CD4-positive, alpha-beta T cell treated with Interleukin-10 for 1 hour (primary cell): ENCODE data around the gene ST6GALNAC5.

ENCODE experiments used
- DNase-seq: peaks from one replicate; pipeline ENCODE4 v3.0.0-alpha.2; 2020

Gene ST6GALNAC5

DNA sequence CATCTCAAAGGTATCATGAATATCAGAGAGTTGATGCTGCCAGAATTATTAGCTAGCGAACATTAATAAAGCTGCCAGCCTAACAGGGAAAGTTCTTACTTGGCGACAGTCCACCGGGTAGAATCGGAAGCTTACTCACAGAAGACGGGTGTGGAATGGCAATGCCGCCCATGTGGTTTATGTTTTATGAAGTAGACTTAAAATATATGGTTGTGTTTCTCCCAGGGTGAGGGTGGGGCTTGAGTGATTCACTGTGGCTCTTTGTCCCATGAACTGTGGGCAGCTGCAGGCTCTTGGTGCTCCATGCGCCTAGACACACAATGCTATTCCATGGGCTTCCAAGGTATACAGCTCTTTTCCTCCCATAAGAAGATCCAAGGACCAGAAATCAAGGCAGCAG, 189.2 kb downstream of the ST6GALNAC5 start:
- no peak for DNase-seq

DNA sequence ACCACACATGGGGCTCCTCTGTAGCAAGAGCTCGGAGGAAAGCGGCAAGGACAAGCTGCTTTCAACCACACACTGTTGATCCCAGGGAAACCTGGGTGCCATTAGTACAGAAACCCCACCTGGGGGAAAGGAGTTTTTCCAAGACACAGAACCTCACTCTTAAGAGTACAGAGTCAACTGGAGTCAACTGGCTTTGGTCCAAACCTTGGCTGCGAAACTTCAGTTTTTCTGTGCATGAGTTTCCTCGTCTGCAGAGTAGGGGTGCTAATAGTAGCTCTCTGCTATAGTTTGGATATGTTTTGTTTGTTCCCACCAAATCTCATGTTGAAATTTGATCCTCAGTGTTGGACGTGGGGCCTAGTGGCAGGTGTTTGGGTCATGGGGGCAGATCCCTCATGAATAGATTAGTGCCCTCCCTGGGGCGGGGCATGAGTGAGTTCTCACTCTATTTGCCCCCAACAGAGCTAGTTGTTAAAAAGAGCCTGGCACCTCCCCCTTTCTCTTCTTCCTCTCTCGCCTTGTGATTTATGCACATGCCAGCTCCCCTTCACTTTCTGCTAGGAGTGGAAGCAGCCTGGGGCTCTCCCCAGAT, 190.8 kb downstream of the ST6GALNAC5 start:
- no peak for DNase-seq

DNA sequence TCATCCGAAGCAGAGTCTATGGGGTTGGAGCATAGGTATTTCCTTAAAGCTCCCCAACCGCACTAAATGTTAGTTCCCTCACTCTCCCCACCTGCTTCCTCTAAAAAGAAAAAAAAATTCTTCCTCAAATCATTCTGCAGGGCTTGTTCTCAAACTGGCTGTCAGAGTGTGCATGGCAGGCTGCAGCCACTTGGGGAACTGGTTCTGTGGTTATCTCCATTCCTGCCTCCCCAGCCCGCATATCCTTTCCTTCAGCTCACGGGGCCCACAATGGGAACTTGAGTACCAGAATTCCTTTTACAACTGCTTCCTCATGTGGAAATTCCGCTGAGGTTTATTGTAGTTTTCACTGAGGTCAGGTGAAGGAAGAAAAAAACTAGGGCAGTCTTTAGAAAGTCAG, 192.7 kb downstream of the ST6GALNAC5 start:
- DNase-seq = no peak

DNA sequence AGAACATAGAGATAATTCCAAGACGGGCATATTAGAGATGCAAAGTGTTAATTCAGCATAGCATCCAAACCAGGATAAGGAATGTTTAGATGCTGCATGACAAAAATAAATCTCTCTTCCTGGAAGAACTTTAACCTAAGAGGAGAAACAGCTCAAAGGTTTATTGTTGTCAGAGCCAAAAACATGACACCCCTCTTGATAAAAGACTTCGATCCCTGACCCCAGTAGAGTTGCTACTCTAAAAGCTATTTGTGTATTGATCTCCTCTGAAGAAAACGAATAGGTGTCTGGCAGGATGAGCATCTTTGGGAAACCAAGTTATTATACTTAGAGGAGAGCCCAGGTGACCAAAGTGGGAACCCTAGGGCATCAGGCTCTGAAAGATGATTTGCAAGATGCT, 193.9 kb downstream of the ST6GALNAC5 start:
- DNase-seq = no peak

DNA sequence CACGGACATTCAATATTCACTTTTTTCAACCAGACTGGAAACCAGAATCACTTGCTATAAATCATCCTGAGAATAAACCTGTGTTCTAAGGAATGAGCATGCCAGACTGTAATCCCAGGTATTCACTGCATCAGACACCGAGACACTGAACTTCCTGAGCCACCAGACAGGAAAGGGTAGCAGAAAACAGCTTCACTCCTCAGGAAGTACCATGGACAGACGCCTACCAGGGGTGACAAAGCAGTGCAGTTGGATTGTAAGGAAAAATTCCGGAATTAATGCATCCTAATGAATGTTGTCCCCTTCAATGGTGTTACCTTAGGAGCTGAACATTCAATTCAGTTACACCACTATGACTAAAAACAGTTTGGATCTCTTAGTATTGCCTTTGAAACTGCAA, 195.8 kb downstream of the ST6GALNAC5 start:
- DNase-seq = no peak

DNA sequence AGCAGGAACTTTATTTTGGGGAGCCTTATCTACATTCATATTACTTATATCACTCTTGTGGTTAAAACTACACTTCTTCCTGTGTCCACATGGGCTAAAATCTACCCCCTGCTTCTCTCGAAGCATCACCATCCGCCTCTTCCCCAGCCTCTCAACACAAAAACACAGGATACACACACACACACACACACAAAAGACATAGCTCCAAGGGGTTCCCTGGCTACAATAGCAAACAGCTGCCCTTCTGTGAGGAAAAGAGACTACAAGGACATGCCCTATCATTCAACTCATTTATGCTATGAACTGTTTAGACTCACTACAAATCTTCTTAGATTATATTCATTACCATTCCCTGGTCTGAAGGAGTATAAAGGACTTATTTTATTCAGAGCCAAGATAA, 197.0 kb downstream of the ST6GALNAC5 start:
- DNase-seq = no peak

DNA sequence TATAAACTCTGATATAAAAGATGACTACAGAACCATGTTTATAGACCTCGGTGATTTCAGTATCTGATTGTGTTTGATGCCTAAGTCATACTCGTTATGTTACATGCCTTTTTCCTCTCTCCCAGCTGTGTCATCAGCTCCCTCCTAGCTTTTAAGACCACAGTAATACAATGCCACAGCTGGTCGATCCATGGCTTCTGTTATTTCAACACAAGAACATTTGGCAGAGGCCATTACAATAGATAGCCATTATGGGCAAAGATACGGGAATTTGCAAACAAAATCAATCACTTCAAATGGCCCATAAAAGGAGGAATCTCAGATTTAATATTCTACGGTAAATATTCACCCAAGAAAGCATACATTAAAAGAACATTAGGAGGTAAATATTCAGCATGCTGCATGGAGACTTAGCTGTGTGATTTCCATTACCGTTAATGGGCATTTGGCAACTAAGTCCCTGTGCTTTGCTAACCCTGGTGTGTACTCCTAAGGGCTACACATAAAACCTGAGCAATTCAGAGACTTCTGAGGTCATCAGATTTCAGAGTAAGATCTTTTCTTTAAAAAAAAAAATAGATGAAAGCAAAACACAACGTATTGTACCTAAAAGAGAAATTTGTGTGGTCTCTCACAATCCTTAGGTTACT, 198.5 kb downstream of the ST6GALNAC5 start:
- DNase-seq = no peak

DNA sequence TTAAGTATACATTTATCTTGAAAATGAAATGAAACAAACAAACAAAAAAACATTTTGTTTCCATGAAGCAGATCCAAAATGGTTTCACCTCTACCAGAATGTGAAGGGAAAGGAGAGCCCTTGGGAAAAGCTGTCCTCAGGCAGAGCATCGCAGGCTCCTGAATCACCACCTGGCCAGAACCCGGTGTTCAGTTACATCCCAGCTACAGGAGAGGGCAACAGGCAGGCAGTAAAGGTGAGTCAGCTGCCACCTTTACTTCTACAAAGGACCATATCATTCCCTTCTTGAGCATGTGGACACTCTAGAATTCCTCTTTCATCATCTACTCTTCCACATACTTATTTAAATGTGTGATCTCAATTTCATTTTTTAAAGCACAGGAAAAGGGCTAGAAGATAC, 200.7 kb downstream of the ST6GALNAC5 start:
- no peak for DNase-seq

DNA sequence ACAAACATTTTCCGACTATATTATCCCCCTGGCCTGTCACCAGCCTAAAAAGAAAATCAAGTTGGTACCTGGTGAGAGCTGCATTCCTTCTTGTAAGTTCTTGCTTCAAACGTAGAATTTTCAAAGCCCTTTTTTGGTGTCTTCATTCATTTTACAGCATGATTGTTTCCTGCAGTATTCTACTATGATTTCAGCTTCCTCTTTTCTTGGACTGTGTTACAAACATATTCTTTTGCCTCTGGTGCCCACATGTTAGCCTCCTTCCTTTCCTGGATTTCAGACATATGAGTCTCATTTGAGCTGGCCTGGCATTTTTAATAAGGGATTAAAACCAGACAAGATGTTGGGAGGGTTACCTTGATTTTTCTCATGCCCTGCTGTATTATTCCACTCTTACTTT, 209.5 kb downstream of the ST6GALNAC5 start:
- no peak for DNase-seq

DNA sequence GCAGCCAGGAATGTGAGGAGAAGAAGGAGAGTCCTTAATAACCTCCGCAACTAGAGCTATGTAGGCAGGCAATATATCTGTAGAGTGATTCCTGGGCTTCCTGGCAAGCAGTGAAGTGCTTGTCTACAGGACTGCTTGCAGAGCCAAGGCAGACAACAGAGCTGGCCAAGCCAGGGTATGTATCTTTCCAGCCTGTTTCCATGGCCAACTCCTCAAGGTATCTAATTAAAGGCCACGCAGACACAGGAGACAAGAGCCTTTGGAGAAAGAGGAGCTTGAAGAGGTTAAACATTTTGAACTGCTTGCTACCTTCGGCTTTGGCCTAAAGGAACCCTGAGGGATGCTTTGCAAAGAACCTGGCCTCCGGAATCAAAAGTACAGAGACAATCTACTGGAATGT, 214.6 kb downstream of the ST6GALNAC5 start:
- DNase-seq = no peak

DNA sequence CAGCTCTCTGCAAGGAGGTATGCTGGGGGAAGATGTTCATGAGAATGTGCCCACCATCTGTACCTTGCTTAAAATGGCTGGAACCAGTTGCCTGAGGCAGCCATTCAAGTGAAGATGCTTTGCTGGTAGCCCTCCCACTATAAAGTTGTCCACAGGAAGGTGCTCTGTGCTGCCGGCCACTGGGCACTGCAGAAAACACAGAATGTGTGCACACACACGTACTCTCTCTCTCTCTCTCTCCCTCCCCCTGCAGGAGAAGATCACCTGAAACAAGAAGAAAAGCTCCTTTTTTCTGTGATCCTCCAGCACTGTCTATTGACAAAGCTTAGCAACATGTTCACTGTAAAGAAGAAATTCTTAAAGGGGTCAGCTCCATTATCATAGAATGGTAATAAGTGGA, 217.2 kb downstream of the ST6GALNAC5 start:
- no peak for DNase-seq

DNA sequence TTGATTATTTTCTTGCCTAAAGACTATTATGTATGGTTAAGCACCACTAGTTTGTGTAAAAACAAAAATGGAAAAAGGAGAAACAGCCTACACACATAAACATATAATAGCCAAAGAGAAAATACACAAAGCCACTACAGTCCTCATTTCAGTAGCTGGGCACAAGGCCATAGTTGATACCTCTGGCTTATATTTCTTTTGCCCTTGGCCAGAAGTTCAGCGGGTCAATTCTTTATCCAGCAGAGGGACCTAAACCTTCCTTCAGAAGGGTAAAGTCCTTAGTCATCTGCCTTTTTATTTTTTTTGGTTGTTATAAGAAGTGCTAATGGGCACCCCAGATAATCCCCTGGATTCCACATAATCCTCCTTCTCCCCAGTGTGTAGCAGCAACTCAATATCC, 217.8 kb downstream of the ST6GALNAC5 start:
- no peak for DNase-seq

DNA sequence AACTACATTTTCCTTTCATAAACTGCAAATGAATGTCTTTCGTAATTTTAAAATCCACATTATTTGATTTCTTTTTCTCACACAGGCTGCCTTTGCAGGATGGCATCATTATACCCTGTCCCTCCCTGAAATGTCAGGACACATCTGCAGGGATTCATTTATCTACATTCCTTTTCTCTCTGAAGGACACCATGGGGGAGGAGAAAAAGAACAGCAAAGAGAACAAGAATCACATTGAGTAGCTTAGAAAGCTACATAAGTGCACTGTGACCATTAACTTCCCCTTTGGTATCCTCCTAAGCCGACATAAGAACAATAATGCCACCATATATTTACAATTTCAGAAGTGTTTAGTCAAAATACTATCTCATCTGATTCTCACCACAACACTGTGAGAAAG, 222.5 kb downstream of the ST6GALNAC5 start:
- no peak for DNase-seq

DNA sequence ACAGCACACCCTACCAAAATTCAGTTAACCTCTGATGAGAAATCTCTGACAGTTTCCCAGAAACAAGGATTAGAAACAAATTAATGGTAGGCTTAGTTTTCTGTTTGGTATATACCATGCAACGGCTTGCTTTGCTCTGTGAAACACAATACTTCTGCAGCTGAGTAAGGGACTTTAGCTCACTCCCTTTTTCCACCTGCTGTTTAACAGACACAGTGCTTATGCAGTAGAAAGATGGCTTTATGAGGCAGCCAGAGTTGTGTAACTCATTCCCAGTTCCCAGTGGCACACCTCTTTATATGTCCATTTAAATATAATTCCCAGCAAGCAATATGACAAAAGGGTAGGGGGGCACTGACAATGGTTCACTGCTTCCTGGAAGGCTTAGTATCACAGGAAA, 228.0 kb downstream of the ST6GALNAC5 start:
- DNase-seq = no peak

DNA sequence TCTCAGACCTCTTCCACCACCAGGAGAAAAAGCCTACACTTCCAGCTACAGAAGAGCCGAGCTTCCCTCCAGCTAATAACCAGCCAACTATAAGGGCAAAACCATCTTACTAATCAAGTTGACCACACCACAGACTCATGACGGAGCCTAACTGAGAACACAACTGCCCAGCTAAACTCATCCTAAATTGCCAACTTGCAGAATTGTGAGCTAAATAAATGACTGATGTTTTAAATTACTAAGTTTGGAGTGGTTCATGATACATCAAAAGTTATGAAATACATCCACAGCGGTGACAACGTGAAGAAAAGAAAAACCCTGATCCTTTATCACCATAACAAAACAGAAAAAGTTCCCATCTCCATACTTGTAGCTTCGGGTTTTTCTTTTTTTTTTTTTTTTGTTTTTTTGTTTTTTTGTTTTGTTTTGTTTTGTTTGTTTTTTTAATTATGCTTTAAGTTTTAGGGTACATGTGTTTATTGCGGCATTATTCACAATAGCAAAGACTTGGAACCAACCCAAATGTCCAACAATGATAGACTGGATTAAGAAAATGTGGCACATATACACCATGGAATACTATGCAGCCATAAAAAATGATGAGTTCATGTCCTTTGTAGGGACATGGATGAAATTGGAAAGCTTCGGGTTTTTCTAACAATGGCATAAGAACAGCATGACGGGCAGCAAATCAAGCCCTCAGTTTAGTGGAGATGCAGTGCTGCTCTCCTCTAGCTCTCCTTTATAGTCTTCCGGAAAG, 229.4 kb downstream of the ST6GALNAC5 start:
- DNase-seq = no peak

DNA sequence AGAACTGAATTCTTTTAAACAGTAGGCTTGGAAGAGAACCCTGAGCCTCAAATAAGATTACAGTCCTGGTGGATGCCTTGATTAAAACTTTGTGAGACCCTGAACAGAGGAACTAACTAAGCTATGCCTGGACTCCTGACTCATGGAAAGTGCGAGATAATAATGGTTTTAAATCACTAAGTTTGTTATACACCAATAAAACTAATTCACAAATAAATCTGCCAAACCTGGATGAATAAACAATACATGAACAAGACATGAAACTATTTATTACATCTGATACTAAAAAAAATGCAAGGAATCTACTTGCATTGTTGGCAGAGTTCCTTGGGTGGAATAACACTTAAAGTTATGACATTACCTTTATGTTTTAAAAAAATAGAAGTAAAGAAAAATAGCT, 233.6 kb downstream of the ST6GALNAC5 start:
- no peak for DNase-seq

DNA sequence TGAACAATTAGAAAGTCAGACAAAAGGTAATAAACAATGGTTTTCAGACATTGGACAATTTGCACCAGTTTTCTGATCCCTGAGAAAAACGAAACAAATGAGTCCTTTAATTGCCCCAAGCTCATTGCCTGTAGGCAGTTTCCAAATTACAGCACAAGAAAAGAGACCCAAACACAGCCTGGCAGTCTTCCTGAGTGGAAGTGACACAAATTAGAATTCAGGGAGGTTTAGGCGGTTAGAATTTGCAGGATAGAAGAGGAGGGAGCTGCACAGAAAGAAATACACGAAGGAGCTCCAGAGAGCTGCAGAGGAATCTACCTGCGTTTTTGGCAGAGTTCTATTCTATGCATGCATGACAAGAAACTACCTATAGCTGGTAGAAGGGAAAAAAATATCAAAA, 236.2 kb downstream of the ST6GALNAC5 start:
- DNase-seq = no peak

DNA sequence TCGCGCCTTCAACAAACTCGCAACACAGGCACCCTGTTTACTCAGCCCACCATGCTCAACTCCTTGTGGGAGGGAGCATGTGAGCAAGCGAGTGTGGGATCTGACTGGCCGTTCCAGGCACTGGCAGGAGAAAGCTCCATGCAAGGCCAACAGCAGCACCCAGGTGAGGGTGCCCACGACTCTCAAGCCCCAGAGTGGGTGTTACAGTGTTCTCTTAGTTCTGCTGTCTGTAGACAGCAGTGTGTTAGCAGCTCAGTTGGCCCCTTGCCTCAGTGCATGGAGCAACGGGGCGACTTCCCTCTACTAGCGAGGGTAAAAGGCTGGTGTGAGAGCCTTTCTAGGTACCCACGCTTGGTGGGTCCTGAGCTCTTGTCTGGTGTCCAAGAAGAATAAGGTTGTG, 237.4 kb downstream of the ST6GALNAC5 start:
- DNase-seq = no peak
